Testis (tissue), 2 donors: Measurements from ENCODE around the gene ZNF593OS.

Experiments
- POLR2A ChIP-seq: fragments of 450-650 bp; IDR thresholded peaks from one replicate; pipeline ENCODE4 v1.6.1; 2017; ENCODE audit warnings: antibody characterized with exemption, mild to moderate bottlenecking, moderate library complexity
- TF ChIP-seq, protein P1 (sequence below), 3 experiments: fragments of 450-650 bp in 2 of 3; fragments of 200-600 bp in 1 of 3; sonication (generic) in 1 of 3; IDR thresholded peaks; one replicate each; pipeline ENCODE4 v1.5.1; 2016 to 2019; ENCODE audit warnings: antibody characterized with exemption in 3 of 3, mild to moderate bottlenecking in 2 of 3, moderate library complexity in 1 of 3

DNA sequence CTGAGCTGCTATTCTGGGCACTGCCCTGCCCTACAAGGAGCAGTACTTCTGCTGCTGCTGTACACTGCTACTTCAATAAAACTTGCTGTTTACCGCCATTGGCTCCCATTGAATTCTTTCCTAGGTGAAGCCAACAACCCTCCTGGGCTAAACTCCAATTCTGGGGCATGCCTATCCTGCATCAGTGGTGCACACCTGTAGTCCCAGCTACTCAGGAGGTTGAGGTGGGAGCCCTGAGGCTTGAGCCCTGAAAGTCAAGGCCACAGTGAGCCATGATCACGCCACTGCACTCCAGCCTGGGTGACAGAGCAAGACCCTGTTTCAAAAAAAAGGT, 38.8 kb downstream of the ZNF593OS start:
- TF ChIP-seq, protein P1, sequence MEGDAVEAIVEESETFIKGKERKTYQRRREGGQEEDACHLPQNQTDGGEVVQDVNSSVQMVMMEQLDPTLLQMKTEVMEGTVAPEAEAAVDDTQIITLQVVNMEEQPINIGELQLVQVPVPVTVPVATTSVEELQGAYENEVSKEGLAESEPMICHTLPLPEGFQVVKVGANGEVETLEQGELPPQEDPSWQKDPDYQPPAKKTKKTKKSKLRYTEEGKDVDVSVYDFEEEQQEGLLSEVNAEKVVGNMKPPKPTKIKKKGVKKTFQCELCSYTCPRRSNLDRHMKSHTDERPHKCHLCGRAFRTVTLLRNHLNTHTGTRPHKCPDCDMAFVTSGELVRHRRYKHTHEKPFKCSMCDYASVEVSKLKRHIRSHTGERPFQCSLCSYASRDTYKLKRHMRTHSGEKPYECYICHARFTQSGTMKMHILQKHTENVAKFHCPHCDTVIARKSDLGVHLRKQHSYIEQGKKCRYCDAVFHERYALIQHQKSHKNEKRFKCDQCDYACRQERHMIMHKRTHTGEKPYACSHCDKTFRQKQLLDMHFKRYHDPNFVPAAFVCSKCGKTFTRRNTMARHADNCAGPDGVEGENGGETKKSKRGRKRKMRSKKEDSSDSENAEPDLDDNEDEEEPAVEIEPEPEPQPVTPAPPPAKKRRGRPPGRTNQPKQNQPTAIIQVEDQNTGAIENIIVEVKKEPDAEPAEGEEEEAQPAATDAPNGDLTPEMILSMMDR (IDR thresholded peaks at IDR 0.05): no peak
- no peak for TF ChIP-seq POLR2A
